GM10248 (cell line): ENCODE measurements around the gene GPRC5A.

Experiments
- CTCF ChIA-PET: fragments of 300-600 bp; sonication (Branson Sonifier 250); formaldehyde crosslinking; extraction: SDS; loops from one replicate; lab custom pipeline; 2021; ENCODE audit warnings: antibody characterized with exemption; lab: Yijun Ruan, JAX
- POLR2A ChIA-PET: fragments of 350-650 bp; sonication (Branson Sonifier 250); formaldehyde crosslinking; extraction: SDS; loops from one replicate; lab custom pipeline; 2020; ENCODE audit warnings: antibody characterized with exemption; lab: Yijun Ruan, JAX
- DNase-seq: peaks from one replicate; pipeline ENCODE4 v3.0.0; 2012; ENCODE audit errors: extremely low spot score
- CTCF ChIP-seq: IDR thresholded peaks from 2 replicates; pipeline ENCODE4 v1.5.1; 2012; ENCODE audit warnings: mild to moderate bottlenecking, low read depth; ENCODE audit errors: extremely low read depth, missing control alignments, control extremely low read depth

Gene GPRC5A

DNA sequence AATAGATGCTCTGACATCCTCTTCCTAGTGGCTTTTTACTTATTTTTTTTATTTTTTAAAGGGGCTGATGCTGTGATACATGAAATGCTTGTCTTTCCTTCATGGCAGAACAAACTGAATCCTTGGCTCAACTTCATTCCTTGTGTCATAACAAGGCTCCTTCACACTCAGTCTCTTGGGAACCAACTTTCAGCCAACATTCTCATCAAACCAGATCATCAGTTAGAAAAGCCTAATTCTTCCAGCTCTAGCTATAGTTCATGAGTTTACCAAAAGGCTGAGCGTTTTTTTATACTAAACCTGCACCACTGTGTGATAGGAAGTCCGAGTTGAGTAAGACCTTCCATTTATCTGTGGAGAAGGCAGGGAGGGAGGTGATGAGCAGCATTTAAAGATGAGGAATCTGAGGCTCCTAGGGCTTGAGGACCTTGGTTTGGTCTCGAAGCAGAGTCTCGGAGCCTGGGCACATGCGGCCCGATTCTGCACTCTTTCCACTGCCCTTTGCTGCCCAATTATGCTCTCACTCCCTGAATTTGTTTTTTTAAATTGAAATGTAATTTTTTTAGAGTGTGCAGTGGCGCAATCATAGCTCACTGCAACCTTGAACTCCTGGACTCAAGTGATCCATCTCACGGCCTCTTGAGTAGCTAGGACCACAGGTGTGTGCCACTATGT is 52.4 kb downstream of the GPRC5A start:
- no peak for DNase-seq
- POLR2A ChIA-PET = no interaction called here
- CTCF ChIA-PET = interaction anchor here (1.2 to 3.2 kb wide), 2 partner anchors 10 to 27 kb away, joined by 3 to 14 read pairs; no protein-coding TSS in a partner anchor
- TF ChIP-seq CTCF = no peak

GRCh38 chr12:12945591-12945990 is 54.2 kb downstream of the GPRC5A start:
- DNase-seq = no peak
- no peak for TF ChIP-seq CTCF
- ChIA-PET CTCF (no interaction called here), POLR2A (no interaction called here)

- ChIA-PET CTCF (interaction anchor here (1.3 kb wide), 1 partner anchor 17 kb away, joined by 3 read pairs; no protein-coding TSS in a partner anchor), POLR2A (no interaction called here)
- no peak for DNase-seq
- TF ChIP-seq CTCF = no peak
These were observed 55.5 kb downstream of the GPRC5A start for GRCh38 chr12:12946686-12947355.

- CTCF ChIA-PET = interaction anchor here (1.3 kb wide), 1 partner anchor 16 kb away, joined by 3 read pairs; no protein-coding TSS in a partner anchor
- DNase-seq = no peak
- POLR2A ChIA-PET = no interaction called here
- no peak for TF ChIP-seq CTCF
These were observed 56.5 kb downstream of the GPRC5A start for GRCh38 chr12:12947902-12948301.

DNA sequence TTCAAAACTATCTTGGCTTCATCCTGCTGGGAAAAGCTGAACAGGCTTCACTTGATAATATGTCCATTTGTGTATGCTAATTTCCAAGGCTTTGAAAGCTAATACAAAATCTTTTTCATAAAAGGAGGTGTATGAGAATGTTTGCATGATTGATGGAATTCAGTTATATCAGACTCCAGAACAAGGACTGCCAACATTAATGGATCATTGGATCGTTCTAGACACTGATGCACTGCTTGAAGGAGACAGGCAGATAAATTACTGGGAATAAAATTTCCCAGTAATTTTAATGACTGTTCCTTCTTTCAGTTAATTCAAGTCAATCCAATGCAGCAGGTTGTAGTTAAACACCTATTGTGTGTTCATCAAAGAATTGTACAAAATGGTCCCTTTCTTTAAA is 60.1 kb downstream of the GPRC5A start:
- CTCF ChIA-PET = interaction anchor here (1.4 kb wide), 1 partner anchor 15 kb away, joined by 3 read pairs; no protein-coding TSS in a partner anchor
- TF ChIP-seq CTCF = no peak
- POLR2A ChIA-PET = no interaction called here
- no peak for DNase-seq

DNA sequence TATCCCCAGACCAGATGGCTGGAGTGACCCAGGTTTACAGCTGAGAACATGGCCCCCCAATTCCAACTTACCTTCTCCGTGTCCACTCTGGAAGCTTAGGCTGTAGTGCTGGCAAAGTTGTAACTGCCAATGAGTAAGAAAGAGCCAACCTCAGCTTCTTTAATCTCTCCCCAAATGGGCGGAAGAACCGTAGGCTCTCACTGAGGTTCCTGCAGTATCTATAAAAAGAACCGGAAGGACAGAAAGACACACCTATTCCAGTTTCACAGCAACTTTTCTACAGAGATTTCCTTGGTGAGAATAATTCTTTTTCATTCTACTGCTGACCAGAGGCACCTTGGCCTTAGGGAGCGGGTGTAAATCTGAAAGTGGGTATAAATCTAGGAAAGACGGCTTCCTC is 60.7 kb downstream of the GPRC5A start, which contains the start of gene GPRC5D:
Gene GPRC5D, minus strand, starts transcription at position 135 of the 400 bp plus-strand sequence. CDS start 1,786 bp downstream, outside the sequence.
- no peak for TF ChIP-seq CTCF
- ChIA-PET POLR2A (no interaction called here), CTCF (interaction anchor here (1.4 kb wide), 1 partner anchor 15 kb away, joined by 3 read pairs; no protein-coding TSS in a partner anchor)
- no peak for DNase-seq
